KBM-7 (cell line): ENCODE measurements around the gene ABLIM2.

Source experiments
- DNase-seq: peaks from one replicate; pipeline ENCODE4 v3.0.0-alpha.2; 2015
- in situ Hi-C: fragments of 300-500 bp; cut with MboI; formaldehyde crosslinking; loops from 2 replicates; pipeline ENCODE4 v1.14.3; 2020; ENCODE audit warnings: low sequenced_read_pairs, low pct_unique_long_range_greater_than_20kb, mixed read lengths

ABLIM2 gene

GRCh38 chr4:8158710-8159536 is at the start of gene ABLIM2:
Gene ABLIM2 (minus strand): TSS chr4:8158813. CDS start chr4:8158689, 124 bp downstream.
- in situ Hi-C loops: no loop called here
- DNase-seq: peak; percentile 97

GRCh38 chr4:8207314-8207713 is 48.7 kb upstream of the ABLIM2 start:
- DNase-seq: no peak

GRCh38 chr4:8205749-8206611 is 47.4 kb upstream of the ABLIM2 start:
- in situ Hi-C loops: no loop called here
- peak; percentile 93 for DNase-seq

More at GRCh38 chr4:8207314-8207713, 48.7 kb upstream of the ABLIM2 start:
- in situ Hi-C loops: no loop called here

GRCh38 chr4:8205241-8205707 is 46.7 kb upstream of the ABLIM2 start:
- in situ Hi-C loops: no loop called here
- DNase-seq: no peak

- no peak for DNase-seq
- in situ Hi-C loops: no loop called here
These were observed 46.1 kb upstream of the ABLIM2 start for GRCh38 chr4:8204576-8205227.

GRCh38 chr4:8203817-8204216 is 45.2 kb upstream of the ABLIM2 start:
- in situ Hi-C loops: no loop called here
- no peak for DNase-seq

GRCh38 chr4:8203052-8203401 is 44.4 kb upstream of the ABLIM2 start:
- in situ Hi-C loops: no loop called here
- no peak for DNase-seq

GRCh38 chr4:8202108-8203051 is 43.8 kb upstream of the ABLIM2 start:
- in situ Hi-C loops: no loop called here
- DNase-seq: no peak

- DNase-seq: peak; percentile 75
These were observed 42.7 kb upstream of the ABLIM2 start for GRCh38 chr4:8201321-8201781.

GRCh38 chr4:8200302-8200975 is 41.8 kb upstream of the ABLIM2 start:
- in situ Hi-C loops: no loop called here
- no peak for DNase-seq

More at GRCh38 chr4:8201321-8201781, 42.7 kb upstream of the ABLIM2 start:
- in situ Hi-C loops: no loop called here

- DNase-seq: no peak
- in situ Hi-C loops: no loop called here
These were observed 41.1 kb upstream of the ABLIM2 start for GRCh38 chr4:8199594-8200301.

GRCh38 chr4:8198906-8199593 is 40.4 kb upstream of the ABLIM2 start, which contains the start of gene SH3TC1:
Gene SH3TC1 (plus strand): TSS chr4:8199290. CDS start chr4:8205195, 5,905 bp downstream.
- DNase-seq: peak; percentile 95
- in situ Hi-C loops: no loop called here

GRCh38 chr4:8198206-8198905 is 39.7 kb upstream of the ABLIM2 start:
- in situ Hi-C loops: no loop called here
- no peak for DNase-seq

- no peak for DNase-seq
- in situ Hi-C loops: no loop called here
These were observed 38.9 kb upstream of the ABLIM2 start for GRCh38 chr4:8197521-8197920.

GRCh38 chr4:8195841-8196458 is 37.3 kb upstream of the ABLIM2 start:
- in situ Hi-C loops: no loop called here
- DNase-seq: no peak

GRCh38 chr4:8195431-8195830 is 36.8 kb upstream of the ABLIM2 start:
- DNase-seq: no peak
- in situ Hi-C loops: no loop called here
